Omental fat pad (tissue), 4 donors: ENCODE results near the gene KIAA0930. TPM values are rescaled to one million over a fixed set of nuclear protein-coding genes. Genes with fewer than 3 reads are reported as not detected.

Experiments
- ATAC-seq: fragments of 150-250 bp; one replicate; pipeline ENCODE4 v1.9.1; 2016; ENCODE audit warnings: mild to moderate bottlenecking, moderate library complexity; ENCODE audit not compliant: low FRiP score
- DNase-seq: peaks from one replicate; pipeline ENCODE4 v3.0.0-alpha.2; 2019; ENCODE audit warnings: low spot score
- CTCF ChIP-seq, 3 donors: fragments of 450-650 bp; IDR thresholded peaks; one replicate each; pipeline ENCODE4 v1.5.1; 2016 to 2017; ENCODE audit warnings: antibody characterized with exemption in 3 of 3, mild to moderate bottlenecking in 3 of 3, moderate library complexity in 2 of 3
- small RNA-seq: library from RNA; depleted of rRNA; stranded (forward); fragments of <200 nt; gene quantifications from one replicate; pipeline ENCODE3, GENCODE V24; 2016
- total RNA-seq, 4 donors: library from RNA; depleted of rRNA; stranded (reverse); fragments of >200 nt; gene quantifications; one replicate each; pipeline ENCODE4 v1.1.0, GENCODE V29; 2016

KIAA0930 gene
- total RNA-seq, 4 donors from 2014 or later: 27.4 to 58.8 (median 50.2) TPM

- no peak for ATAC-seq
- DNase-seq: no peak
- no peak for TF ChIP-seq CTCF (IDR thresholded peaks at IDR 0.05)
Measured at GRCh38 chr22:45149671-45150070, 91.0 kb downstream of the KIAA0930 start.

- no peak for TF ChIP-seq CTCF (IDR thresholded peaks at IDR 0.05)
- DNase-seq (no peak), ATAC-seq (no peak)
Measured at GRCh38 chr22:45144916-45145315, 95.8 kb downstream of the KIAA0930 start.

GRCh38 chr22:45142376-45142775 is 98.3 kb downstream of the KIAA0930 start:
- ATAC-seq (no peak), DNase-seq (no peak)
- no peak for TF ChIP-seq CTCF (IDR thresholded peaks at IDR 0.05)

Small RNA genes within 50 kb of the gene (small RNA-seq; reads per million reads assigned to genes)
- 0.39 reads per million for gene MIR1249

Other genes starting within 250 kb of the KIAA0930 start
- under 1 TPM in 1 of 4 donors, not detected in 3; 0.44 TPM for gene PHF21B, start 230.9 kb downstream of the KIAA0930 start, total RNA-seq
- 10 to 100 TPM; 33.9 to 66.5 (median 57.7) TPM for gene NUP50, start 77.0 kb downstream of the KIAA0930 start, total RNA-seq
- gene UPK3A, start 44.1 kb upstream of the KIAA0930 start, total RNA-seq: not detected
- gene FAM118A, start 69.0 kb upstream of the KIAA0930 start, total RNA-seq: 10 to 100 TPM; 16.9 to 59.0 (median 33.7) TPM
- not detected for gene SMC1B, start 172.7 kb upstream of the KIAA0930 start, total RNA-seq
- gene RIBC2, start 172.8 kb upstream of the KIAA0930 start, total RNA-seq: under 1 TPM in 1 of 4 donors, not detected in 3; 0.56 TPM